GM23338 (cell line): ENCODE data around the gene MAN1C1. TPM values are rescaled to one million over a fixed set of nuclear protein-coding genes. Genes with fewer than 3 reads are reported as not detected.

Source experiments
- ATAC-seq: fragments of 200-7000 bp; cut with Tn5 transposase; 3 replicates; pipeline ENCODE4 v1.9.1; 2020
- DNase-seq: peaks from one replicate; pipeline ENCODE4 v3.0.0-alpha.2; 2015; ENCODE audit warnings: low spot score
- H2AFZ ChIP-seq: fragments of 200-600 bp; sonication (generic); 2 replicates; pipeline ENCODE4 v1.8.0; 2016; ENCODE audit warnings: antibody characterized with exemption, mild to moderate bottlenecking, moderate library complexity
- H3F3A ChIP-seq: fragments of 200-600 bp; sonication (generic); replicated peaks from 2 replicates; pipeline ENCODE4 v1.8.0; 2017; ENCODE audit warnings: antibody characterized with exemption, mixed run types, low read depth
- H3K27ac ChIP-seq: fragments of 200-600 bp; sonication (generic); 2 replicates; pipeline ENCODE4 v1.6.1; 2016; ENCODE audit warnings: low read depth
- H3K27me3 ChIP-seq: fragments of 200-600 bp; sonication (generic); 2 replicates; pipeline ENCODE4 v1.8.0; 2016; ENCODE audit warnings: mild to moderate bottlenecking, mixed run types, moderate library complexity; ENCODE audit not compliant: insufficient read depth
- H3K36me3 ChIP-seq: fragments of 200-600 bp; sonication (generic); 2 replicates; pipeline ENCODE4 v1.8.0; 2016; ENCODE audit warnings: mild to moderate bottlenecking; ENCODE audit not compliant: insufficient read depth
- H3K4me1 ChIP-seq: fragments of 200-600 bp; sonication (generic); 2 replicates; pipeline ENCODE4 v1.8.0; 2016; ENCODE audit warnings: mild to moderate bottlenecking, moderate library complexity; ENCODE audit not compliant: insufficient read depth
- H3K4me2 ChIP-seq: fragments of 200-600 bp; sonication (generic); 2 replicates; pipeline ENCODE4 v1.7.1; 2017; ENCODE audit warnings: mixed run types
- H3K4me3 ChIP-seq: fragments of 200-600 bp; sonication (generic); 2 replicates; pipeline ENCODE4 v1.6.1; 2016; ENCODE audit warnings: mixed run types
- H3K79me2 ChIP-seq: fragments of 200-600 bp; sonication (generic); replicated peaks from 2 replicates; pipeline ENCODE4 v1.8.0; 2017; ENCODE audit warnings: mild to moderate bottlenecking; ENCODE audit not compliant: insufficient read depth
- H3K9me2 ChIP-seq: fragments of 200-600 bp; sonication (generic); 2 replicates; pipeline ENCODE4 v1.8.0; 2017; ENCODE audit not compliant: insufficient read depth
- H4K20me1 ChIP-seq: fragments of 200-600 bp; sonication (generic); replicated peaks from 2 replicates; pipeline ENCODE4 v1.8.0; 2017; ENCODE audit warnings: mild to moderate bottlenecking; ENCODE audit not compliant: insufficient read depth
- H3K27ac Mint-ChIP-seq: 2 replicates; pipeline ENCODE4 v1.8.0; 2020; ENCODE audit warnings: inconsistent platforms, mild to moderate bottlenecking, moderate library complexity, mixed read lengths
- H3K27me3 Mint-ChIP-seq: 3 replicates; pipeline ENCODE4 v1.8.0; 2022; ENCODE audit warnings: low read depth, mild to moderate bottlenecking, moderate library complexity, mixed read lengths, inconsistent platforms; ENCODE audit not compliant: insufficient read depth, poor library complexity
- H3K36me3 Mint-ChIP-seq: 3 replicates; pipeline ENCODE4 v1.8.0; 2021; ENCODE audit warnings: low read depth, mild to moderate bottlenecking, inconsistent platforms, moderate library complexity, mixed read lengths
- H3K4me1 Mint-ChIP-seq: 3 replicates; pipeline ENCODE4 v1.8.0; 2020; ENCODE audit warnings: mild to moderate bottlenecking, inconsistent platforms, mixed read lengths
- H3K4me3 Mint-ChIP-seq: 3 replicates; pipeline ENCODE4 v1.8.0; 2021; ENCODE audit warnings: moderate library complexity, mild to moderate bottlenecking, inconsistent platforms, mixed read lengths
- H3K9me3 Mint-ChIP-seq: 3 replicates; pipeline ENCODE4 v1.8.0; 2020; ENCODE audit warnings: moderate library complexity, mild to moderate bottlenecking, inconsistent platforms, mixed read lengths
- CREB1 ChIP-seq: fragments of 250-450 bp; sonication (Bioruptor Pico); IDR thresholded peaks from 2 replicates; pipeline ENCODE4 v1.5.0; 2020; ENCODE audit warnings: low read depth, mild to moderate bottlenecking, moderate library complexity
- EZH2 ChIP-seq: fragments of 200-600 bp; sonication (generic); IDR thresholded peaks from one replicate; pipeline ENCODE4 v1.8.0; 2017; ENCODE audit warnings: antibody characterized with exemption, mild to moderate bottlenecking, low read depth; ENCODE audit not compliant: unreplicated experiment
- EZH2phosphoT487 ChIP-seq: fragments of 200-600 bp; sonication (generic); IDR thresholded peaks from one replicate; pipeline ENCODE4 v1.8.1; 2018; ENCODE audit warnings: antibody characterized with exemption; ENCODE audit not compliant: unreplicated experiment
- JUNB ChIP-seq: IDR thresholded peaks from one replicate; pipeline ENCODE4 v1.6.1; 2016; ENCODE audit warnings: antibody characterized with exemption; ENCODE audit not compliant: unreplicated experiment
- NANOG ChIP-seq: IDR thresholded peaks from 2 replicates; pipeline ENCODE4 v1.6.1; 2016; ENCODE audit warnings: antibody characterized with exemption, borderline replicate concordance
- POLR2AphosphoS5 ChIP-seq: IDR thresholded peaks from 2 replicates; pipeline ENCODE4 v1.6.1; 2016; ENCODE audit warnings: antibody characterized with exemption, low read depth
- STAT1 ChIP-seq: IDR thresholded peaks from one replicate; pipeline ENCODE4 v1.6.1; 2016; ENCODE audit warnings: antibody characterized with exemption; ENCODE audit not compliant: unreplicated experiment
- ZNF114 ChIP-seq: fragments of 250-450 bp; sonication (Bioruptor Pico); IDR thresholded peaks from 2 replicates; pipeline ENCODE4 v1.5.0; 2020; ENCODE audit warnings: mild to moderate bottlenecking, moderate library complexity
- polyA plus RNA-seq: library from polyadenylated mRNA; unstranded; fragments of >200 nt; fragmentation: Nextera tagmentation; extraction: Ambion mirVana; gene quantifications from 2 replicates; pipeline ENCODE4 v1.2.1, GENCODE V29; 2016
- total RNA-seq: library from RNA; depleted of rRNA; stranded (reverse); fragments of >200 nt; shearing (Covaris generic); gene quantifications from 2 replicates; pipeline ENCODE4 v1.2.3, GENCODE V29; 2014
- TF ChIP-seq, protein P1 (sequence below): IDR thresholded peaks from 2 replicates; pipeline ENCODE4 v1.6.1; 2016; ENCODE audit warnings: antibody characterized with exemption
- TF ChIP-seq, protein P2 (sequence below), 2 experiments: fragments of 200-600 bp in 1 of 2; sonication (generic) in 1 of 2; conservative IDR thresholded peaks; 2 replicates each; pipeline versions ENCODE4 v1.5.1 to v1.6.1; 2016 to 2017; ENCODE audit warnings: antibody characterized with exemption in 2 of 2, low read depth in 2 of 2, mild to moderate bottlenecking in 2 of 2, moderate library complexity in 1 of 2
- TF ChIP-seq, protein P3 (sequence below): IDR thresholded peaks from one replicate; pipeline ENCODE4 v1.6.1; 2018; ENCODE audit warnings: antibody characterized with exemption; ENCODE audit not compliant: unreplicated experiment

Gene MAN1C1
- total and polyA plus RNA-seq, 2 experiments from 2014 or later: 5.4 to 13.6 TPM

DNA sequence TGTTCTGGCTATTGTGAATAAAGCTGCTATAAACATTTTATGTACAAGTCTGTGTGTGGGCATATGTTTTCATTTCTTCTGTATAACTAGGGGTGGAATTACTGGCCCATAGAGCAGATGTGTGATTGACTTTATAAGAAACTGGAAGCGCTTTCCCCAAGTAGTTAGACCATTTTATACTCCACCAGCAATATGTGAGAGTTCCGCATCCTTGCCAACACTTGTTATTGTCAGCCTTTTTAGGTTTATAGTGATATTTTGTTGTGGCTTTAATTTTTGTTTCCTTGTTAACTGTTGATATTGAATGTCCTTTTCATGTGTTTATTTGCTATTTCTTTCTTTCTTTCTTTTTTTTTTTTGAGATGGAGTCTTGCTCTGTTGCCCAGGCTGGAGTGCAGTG, 9.4 kb downstream of the MAN1C1 start:
- Histone ChIP-seq H3K4me1 (no peaks in the 10 kb centered on the region), H3K79me2 (no peaks in the 10 kb centered on the region), H2AFZ (no peak overlapping the region), H3K27ac (no peak overlapping the region), H3K4me2 (no peak overlapping the region), H3K27me3 (no peaks in the 10 kb centered on the region), H3K9me2 (no peaks in the 10 kb centered on the region), H4K20me1 (no peaks in the 10 kb centered on the region; the same call in none of the 2 replicates), H3F3A (no peaks in the 10 kb centered on the region), H3K36me3 (no peaks in the 10 kb centered on the region), H3K4me3 (no peak overlapping the region)
- DNase-seq (no peak), ATAC-seq (no peak)
- no peaks in the 10 kb centered on the region; the same call in 1 of the 3 replicates for H3K4me1 Mint-ChIP-seq
- no peak for TF ChIP-seq EZH2
- TF ChIP-seq, protein P1, sequence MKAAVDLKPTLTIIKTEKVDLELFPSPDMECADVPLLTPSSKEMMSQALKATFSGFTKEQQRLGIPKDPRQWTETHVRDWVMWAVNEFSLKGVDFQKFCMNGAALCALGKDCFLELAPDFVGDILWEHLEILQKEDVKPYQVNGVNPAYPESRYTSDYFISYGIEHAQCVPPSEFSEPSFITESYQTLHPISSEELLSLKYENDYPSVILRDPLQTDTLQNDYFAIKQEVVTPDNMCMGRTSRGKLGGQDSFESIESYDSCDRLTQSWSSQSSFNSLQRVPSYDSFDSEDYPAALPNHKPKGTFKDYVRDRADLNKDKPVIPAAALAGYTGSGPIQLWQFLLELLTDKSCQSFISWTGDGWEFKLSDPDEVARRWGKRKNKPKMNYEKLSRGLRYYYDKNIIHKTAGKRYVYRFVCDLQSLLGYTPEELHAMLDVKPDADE: no peak
- TF ChIP-seq NANOG: no peak
- TF ChIP-seq, protein P2, sequence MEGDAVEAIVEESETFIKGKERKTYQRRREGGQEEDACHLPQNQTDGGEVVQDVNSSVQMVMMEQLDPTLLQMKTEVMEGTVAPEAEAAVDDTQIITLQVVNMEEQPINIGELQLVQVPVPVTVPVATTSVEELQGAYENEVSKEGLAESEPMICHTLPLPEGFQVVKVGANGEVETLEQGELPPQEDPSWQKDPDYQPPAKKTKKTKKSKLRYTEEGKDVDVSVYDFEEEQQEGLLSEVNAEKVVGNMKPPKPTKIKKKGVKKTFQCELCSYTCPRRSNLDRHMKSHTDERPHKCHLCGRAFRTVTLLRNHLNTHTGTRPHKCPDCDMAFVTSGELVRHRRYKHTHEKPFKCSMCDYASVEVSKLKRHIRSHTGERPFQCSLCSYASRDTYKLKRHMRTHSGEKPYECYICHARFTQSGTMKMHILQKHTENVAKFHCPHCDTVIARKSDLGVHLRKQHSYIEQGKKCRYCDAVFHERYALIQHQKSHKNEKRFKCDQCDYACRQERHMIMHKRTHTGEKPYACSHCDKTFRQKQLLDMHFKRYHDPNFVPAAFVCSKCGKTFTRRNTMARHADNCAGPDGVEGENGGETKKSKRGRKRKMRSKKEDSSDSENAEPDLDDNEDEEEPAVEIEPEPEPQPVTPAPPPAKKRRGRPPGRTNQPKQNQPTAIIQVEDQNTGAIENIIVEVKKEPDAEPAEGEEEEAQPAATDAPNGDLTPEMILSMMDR (conservative IDR thresholded peaks at IDR 0.05; ENCODE audit: low read depth in 2 of 2): no peak
- TF ChIP-seq CREB1 (CRISPR knock-in tag): no peak
- no peak for TF ChIP-seq ZNF114 (CRISPR knock-in tag)
- TF ChIP-seq JUNB: no peak
- TF ChIP-seq STAT1: no peak
- H3K27ac Mint-ChIP-seq: no peak overlapping the region
- H3K36me3 Mint-ChIP-seq: no peaks in the 10 kb centered on the region
- no peak overlapping the region for H3K4me3 Mint-ChIP-seq
- H3K27me3 Mint-ChIP-seq: no peaks in the 10 kb centered on the region
- peaks cover 3% of the 10 kb centered on the region; the same call in 1 of the 3 replicates for H3K9me3 Mint-ChIP-seq

DNA sequence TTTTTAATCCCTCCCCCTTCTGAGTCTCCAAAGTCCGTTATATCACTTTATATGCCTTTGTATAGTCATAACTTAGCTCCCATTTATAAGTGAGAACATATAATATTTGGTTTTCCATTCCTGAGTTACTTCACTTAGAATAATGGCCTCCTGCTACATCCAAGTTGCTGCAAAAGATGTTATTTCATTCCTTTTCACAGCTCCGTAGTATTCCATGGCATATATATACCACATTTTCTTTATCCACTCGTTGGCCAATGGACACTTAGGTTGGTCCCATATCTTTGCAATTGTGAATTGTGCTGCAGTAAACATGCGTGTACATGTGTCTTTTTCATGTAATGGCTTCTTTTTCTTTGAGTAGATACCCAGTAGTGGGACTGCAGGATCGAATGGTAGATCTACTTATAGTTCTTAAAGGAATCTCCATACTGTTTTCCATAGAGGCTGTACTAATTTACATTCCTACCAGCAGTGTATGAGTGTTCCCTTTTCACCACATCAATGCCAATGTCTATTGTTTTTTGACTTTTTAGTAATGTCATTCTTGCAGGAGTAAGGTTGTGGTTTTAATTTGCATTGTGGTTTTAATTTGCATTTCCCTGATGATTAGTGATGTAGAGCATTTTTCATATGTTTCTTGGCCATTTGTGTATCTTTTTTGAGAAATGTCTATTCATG, 12.3 kb downstream of the MAN1C1 start:
- Histone ChIP-seq H3F3A (no peaks in the 10 kb centered on the region), H4K20me1 (0 out of 2 replicates have a peak, but pooled peaks cover 4% of the 10 kb centered on the region), H2AFZ (no peak overlapping the region), H3K27ac (no peak overlapping the region), H3K4me3 (no peak overlapping the region), H3K9me2 (no peaks in the 10 kb centered on the region), H3K4me2 (no peak overlapping the region), H3K79me2 (no peaks in the 10 kb centered on the region), H3K36me3 (no peaks in the 10 kb centered on the region), H3K4me1 (no peaks in the 10 kb centered on the region), H3K27me3 (no peaks in the 10 kb centered on the region)
- ATAC-seq: no peak
- DNase-seq: no peak
- TF ChIP-seq CREB1 (CRISPR knock-in tag): no peak
- TF ChIP-seq EZH2phosphoT487: no peak
- TF ChIP-seq EZH2: no peak
- no peak for TF ChIP-seq STAT1
- TF ChIP-seq, protein P1: no peak
- TF ChIP-seq, protein P2 (conservative IDR thresholded peaks at IDR 0.05; ENCODE audit: low read depth in 2 of 2): no peak
- TF ChIP-seq, protein P3, sequence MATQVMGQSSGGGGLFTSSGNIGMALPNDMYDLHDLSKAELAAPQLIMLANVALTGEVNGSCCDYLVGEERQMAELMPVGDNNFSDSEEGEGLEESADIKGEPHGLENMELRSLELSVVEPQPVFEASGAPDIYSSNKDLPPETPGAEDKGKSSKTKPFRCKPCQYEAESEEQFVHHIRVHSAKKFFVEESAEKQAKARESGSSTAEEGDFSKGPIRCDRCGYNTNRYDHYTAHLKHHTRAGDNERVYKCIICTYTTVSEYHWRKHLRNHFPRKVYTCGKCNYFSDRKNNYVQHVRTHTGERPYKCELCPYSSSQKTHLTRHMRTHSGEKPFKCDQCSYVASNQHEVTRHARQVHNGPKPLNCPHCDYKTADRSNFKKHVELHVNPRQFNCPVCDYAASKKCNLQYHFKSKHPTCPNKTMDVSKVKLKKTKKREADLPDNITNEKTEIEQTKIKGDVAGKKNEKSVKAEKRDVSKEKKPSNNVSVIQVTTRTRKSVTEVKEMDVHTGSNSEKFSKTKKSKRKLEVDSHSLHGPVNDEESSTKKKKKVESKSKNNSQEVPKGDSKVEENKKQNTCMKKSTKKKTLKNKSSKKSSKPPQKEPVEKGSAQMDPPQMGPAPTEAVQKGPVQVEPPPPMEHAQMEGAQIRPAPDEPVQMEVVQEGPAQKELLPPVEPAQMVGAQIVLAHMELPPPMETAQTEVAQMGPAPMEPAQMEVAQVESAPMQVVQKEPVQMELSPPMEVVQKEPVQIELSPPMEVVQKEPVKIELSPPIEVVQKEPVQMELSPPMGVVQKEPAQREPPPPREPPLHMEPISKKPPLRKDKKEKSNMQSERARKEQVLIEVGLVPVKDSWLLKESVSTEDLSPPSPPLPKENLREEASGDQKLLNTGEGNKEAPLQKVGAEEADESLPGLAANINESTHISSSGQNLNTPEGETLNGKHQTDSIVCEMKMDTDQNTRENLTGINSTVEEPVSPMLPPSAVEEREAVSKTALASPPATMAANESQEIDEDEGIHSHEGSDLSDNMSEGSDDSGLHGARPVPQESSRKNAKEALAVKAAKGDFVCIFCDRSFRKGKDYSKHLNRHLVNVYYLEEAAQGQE: no peak
- no peak for TF ChIP-seq NANOG
- TF ChIP-seq POLR2AphosphoS5: no peak
- no peak for TF ChIP-seq JUNB
- H3K9me3 Mint-ChIP-seq: peaks cover 3% of the 10 kb centered on the region; the same call in 1 of the 3 replicates
- H3K4me1 Mint-ChIP-seq: no peaks in the 10 kb centered on the region; the same call in 2 of the 3 replicates
- no peak overlapping the region for H3K4me3 Mint-ChIP-seq
- no peaks in the 10 kb centered on the region for H3K36me3 Mint-ChIP-seq
- H3K27ac Mint-ChIP-seq: no peak overlapping the region
- H3K27me3 Mint-ChIP-seq: peaks cover 2% of the 10 kb centered on the region
